ENCODE results near the gene EIPR1. TPM values are rescaled to one million over a fixed set of nuclear protein-coding genes. Genes with fewer than 3 reads are reported as not detected.
"Not testable (repeated sequence)": the region's sequence is repeated elsewhere in the genome, so short reads cannot be mapped to it uniquely, and the experiment has no call there.

EIPR1 gene
- total and polyA plus RNA-seq, 4 donors, result 12.0 to 26.8 (median 23.4) TPM

DNA sequence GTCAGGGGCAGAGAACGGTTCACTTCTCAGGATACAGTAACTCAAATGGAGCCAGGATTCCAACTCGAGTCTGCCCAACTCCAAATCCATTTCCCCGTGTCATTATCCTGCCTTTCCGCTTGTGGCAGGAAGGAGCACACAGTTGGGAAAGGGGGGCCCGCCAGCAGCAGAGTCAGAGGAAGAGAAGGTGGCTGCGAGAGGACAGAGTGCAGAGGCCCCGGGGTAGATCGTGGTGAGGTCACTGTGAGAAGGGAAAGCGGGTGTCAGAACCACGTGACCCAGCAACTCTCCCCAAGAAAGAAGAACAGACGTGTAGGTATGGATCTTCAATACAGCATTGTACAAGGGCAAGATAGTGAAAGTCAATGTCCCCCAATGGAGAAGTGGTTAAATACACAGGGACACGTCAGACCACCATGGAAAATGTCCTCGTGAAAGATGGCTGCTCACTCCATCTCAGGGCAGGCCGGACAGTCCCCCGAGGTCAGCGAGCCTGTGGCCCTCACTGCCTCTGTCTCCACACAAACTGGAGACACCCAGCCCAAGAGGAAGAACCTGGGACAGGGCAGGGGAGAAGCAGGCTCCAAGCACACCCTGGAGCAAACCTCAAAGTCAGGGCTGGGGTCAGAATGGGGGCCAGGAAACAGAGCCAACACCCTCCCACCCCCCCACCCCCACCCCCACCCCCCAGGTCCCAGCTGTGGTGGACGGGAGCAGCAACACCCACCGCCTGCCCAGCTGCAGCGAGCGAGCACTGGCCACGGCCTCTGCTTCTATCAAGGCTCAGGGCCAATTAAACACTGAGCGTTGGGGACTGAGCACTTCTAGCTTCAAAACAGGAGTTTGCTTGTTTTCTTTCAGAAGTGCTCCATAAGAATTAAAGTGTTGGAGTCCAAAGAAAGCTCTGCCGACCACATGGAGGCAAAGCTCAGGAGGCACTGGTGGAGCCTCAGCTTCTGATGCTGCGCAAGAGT lies 92.7 kb downstream of the EIPR1 start:
- Histone ChIP-seq H3K9ac (ENCODE audit: insufficient read depth in 1 of 2, low read length in 2 of 2) (no peak overlapping the region), H3K27me3 (ENCODE audit: control insufficient read depth in 3 of 3, insufficient read depth in 3 of 3, low read length in 2 of 3) (no peaks in the 10 kb centered on the region), H3K27ac (ENCODE audit: low read depth in 1 of 2, low read length in 1 of 2) (no peak overlapping the region), H3K9me3 (ENCODE audit: control insufficient read depth in 4 of 4, insufficient read depth in 3 of 4, low read length in 3 of 4) (peaks cover 0 to 4% (median 0%) of the 10 kb centered on the region in 4 donors), H3K4me3 (no peak overlapping the region), H3K4me1 (ENCODE audit: control insufficient read depth in 5 of 5, insufficient read depth in 5 of 5, low read length in 5 of 5) (peaks cover 0 to 7% (median 0%) of the 10 kb centered on the region in 5 donors), H3K36me3 (ENCODE audit: control insufficient read depth in 4 of 4, insufficient read depth in 4 of 4, low read length in 4 of 4) (peaks cover 0 to 6% (median 0%) of the 10 kb centered on the region in 4 donors)
- ATAC-seq (ENCODE audit: insufficient read depth, low FRiP score), result no peak
- peak in 1 of 3 donors; percentile 2 for DNase-seq
- TF ChIP-seq, protein P1, sequence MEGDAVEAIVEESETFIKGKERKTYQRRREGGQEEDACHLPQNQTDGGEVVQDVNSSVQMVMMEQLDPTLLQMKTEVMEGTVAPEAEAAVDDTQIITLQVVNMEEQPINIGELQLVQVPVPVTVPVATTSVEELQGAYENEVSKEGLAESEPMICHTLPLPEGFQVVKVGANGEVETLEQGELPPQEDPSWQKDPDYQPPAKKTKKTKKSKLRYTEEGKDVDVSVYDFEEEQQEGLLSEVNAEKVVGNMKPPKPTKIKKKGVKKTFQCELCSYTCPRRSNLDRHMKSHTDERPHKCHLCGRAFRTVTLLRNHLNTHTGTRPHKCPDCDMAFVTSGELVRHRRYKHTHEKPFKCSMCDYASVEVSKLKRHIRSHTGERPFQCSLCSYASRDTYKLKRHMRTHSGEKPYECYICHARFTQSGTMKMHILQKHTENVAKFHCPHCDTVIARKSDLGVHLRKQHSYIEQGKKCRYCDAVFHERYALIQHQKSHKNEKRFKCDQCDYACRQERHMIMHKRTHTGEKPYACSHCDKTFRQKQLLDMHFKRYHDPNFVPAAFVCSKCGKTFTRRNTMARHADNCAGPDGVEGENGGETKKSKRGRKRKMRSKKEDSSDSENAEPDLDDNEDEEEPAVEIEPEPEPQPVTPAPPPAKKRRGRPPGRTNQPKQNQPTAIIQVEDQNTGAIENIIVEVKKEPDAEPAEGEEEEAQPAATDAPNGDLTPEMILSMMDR (IDR thresholded peaks at IDR 0.05; ENCODE audit: control extremely low read depth, extremely low read depth), result no peak
- 80 to 83% methylated on average over 24 of the region's 24 CpGs for WGBS, 2 donors

DNA sequence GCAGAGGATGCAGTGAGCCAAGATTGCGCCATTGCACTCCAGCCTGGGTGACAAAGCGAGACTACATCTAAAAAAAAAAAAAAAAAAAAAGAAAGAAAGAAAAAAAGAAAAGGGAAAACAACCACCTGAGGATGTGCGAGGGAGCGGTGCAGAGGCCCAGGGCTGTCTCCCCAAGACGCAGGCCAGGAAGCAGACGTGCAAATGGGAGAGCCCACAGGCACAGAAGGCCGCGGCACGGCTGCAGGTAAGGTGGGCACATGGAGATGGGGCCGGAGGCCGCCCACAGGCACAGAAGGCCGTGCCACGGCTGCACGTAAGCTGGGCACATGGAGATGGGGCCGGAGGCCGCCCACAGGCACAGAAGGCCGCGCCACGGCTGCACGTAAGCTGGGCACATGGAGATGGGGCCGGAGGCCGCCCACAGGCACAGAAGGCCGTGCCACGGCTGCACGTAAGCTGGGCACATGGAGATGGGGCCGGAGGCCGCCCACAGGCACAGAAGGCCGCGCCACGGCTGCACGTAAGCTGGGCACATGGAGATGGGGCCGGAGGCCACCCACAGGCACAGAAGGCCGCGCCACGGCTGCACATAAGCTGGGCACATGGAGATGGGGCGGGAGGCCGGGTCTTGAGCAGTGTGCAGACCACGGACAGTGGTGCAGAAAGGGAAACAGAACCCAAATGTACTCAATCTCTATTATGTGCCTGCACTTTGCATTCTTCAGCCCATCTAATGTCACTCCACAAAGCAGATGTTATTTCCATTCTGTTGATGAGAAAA lies 93.6 kb downstream of the EIPR1 start:
- not testable (repeated sequence) for H3K27me3 ChIP-seq (ENCODE audit: control insufficient read depth in 3 of 3, insufficient read depth in 3 of 3, low read length in 2 of 3); ATAC-seq (ENCODE audit: insufficient read depth, low FRiP score); DNase-seq; H3K4me1 ChIP-seq (ENCODE audit: control insufficient read depth in 5 of 5, insufficient read depth in 5 of 5, low read length in 5 of 5); H3K4me3 ChIP-seq; H3K36me3 ChIP-seq (ENCODE audit: control insufficient read depth in 4 of 4, insufficient read depth in 4 of 4, low read length in 4 of 4); H3K27ac ChIP-seq (ENCODE audit: low read depth in 1 of 2, low read length in 1 of 2); H3K9ac ChIP-seq (ENCODE audit: insufficient read depth in 1 of 2, low read length in 2 of 2); H3K9me3 ChIP-seq (ENCODE audit: control insufficient read depth in 4 of 4, insufficient read depth in 3 of 4, low read length in 3 of 4)
- 97% methylated on average over 19 to 26 of the region's 38 CpGs for WGBS, 2 donors

DNA sequence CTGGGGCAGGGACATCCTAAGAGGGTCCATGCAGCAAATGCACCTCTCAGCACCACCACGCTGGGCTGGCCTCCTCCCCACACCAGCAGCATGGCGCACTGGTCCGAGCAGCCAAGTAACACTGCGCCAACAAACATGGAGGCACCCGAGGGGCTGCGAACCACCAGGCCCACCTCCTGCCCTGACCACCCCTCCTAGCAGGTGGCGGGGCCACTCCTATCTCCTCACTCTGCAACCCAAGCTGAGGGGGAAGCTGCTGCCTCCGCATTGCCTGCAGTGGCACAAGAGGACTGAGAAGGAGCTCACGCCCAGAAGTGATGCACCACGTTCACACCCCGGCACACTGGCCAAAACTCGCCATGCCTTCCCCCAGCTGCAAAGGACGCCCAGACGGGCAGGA lies 94.4 kb downstream of the EIPR1 start:
- WGBS, 2 donors, result 90 to 99% methylated on average over 14 of the region's 14 CpGs
- no peak for ATAC-seq (ENCODE audit: insufficient read depth, low FRiP score)
- H3K4me3 ChIP-seq, result no peak overlapping the region
- TF ChIP-seq, protein P1 (IDR thresholded peaks at IDR 0.05; ENCODE audit: control extremely low read depth, extremely low read depth), result no peak
- H3K4me1 ChIP-seq (ENCODE audit: control insufficient read depth in 5 of 5, insufficient read depth in 5 of 5, low read length in 5 of 5), result peaks cover 0 to 11% (median 0%) of the 10 kb centered on the region in 5 donors
- no peaks in the 10 kb centered on the region for H3K27me3 ChIP-seq (ENCODE audit: control insufficient read depth in 3 of 3, insufficient read depth in 3 of 3, low read length in 2 of 3)
- DNase-seq, result no peak
- H3K36me3 ChIP-seq (ENCODE audit: control insufficient read depth in 4 of 4, insufficient read depth in 4 of 4, low read length in 4 of 4), result peaks cover 0 to 6% (median 0%) of the 10 kb centered on the region in 4 donors
- H3K9ac ChIP-seq (ENCODE audit: insufficient read depth in 1 of 2, low read length in 2 of 2), result no peak overlapping the region
- peaks cover 0 to 4% (median 0%) of the 10 kb centered on the region in 4 donors for H3K9me3 ChIP-seq (ENCODE audit: control insufficient read depth in 4 of 4, insufficient read depth in 3 of 4, low read length in 3 of 4)
- no peak overlapping the region for H3K27ac ChIP-seq (ENCODE audit: low read depth in 1 of 2, low read length in 1 of 2)
